Measurements from ENCODE around the gene GULP1.
"Not testable (repeated sequence)": the region's sequence is repeated elsewhere in the genome, so short reads cannot be mapped to it uniquely, and the experiment has no call there.

The GULP1 gene

DNA sequence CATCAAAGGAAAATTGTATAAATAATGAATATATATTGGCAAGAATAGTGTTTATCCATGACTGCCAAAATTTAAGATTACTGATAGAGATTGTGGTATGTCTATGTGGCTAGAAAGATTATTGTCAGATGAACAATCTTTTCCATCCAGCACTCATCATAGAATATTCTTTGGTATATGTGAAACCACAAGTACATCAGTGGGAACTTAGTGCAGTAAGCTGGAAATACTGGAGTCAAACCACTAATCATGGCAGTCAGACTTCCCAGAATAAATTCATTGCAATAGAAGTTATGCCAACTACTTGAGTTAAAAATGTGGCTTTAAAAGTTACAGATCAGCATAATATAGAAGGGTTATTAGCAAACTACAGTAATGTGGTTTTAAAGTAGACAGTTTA, 310.3 kb downstream of the GULP1 start:
- no peak for DNase-seq (ENCODE audit: low read depth)

DNA sequence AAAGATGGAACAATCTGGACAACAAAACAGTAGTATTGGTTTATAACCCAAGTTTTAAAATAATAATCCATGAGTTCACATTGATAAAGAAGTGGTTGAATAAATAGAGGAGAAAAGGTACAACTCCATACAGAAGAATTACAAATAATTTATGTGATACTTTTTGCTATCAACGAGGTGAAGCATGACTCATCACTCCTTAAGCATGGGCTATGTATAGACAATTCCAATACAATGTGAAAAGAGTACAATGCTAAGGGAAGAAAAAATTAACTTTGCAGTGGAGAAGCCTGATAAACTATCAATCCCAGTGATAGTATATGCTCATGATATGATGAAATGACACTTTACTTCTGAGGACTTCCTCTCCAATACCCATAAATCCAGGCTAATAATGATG, 312.9 kb downstream of the GULP1 start:
- no peak for DNase-seq (ENCODE audit: low read depth)

DNA sequence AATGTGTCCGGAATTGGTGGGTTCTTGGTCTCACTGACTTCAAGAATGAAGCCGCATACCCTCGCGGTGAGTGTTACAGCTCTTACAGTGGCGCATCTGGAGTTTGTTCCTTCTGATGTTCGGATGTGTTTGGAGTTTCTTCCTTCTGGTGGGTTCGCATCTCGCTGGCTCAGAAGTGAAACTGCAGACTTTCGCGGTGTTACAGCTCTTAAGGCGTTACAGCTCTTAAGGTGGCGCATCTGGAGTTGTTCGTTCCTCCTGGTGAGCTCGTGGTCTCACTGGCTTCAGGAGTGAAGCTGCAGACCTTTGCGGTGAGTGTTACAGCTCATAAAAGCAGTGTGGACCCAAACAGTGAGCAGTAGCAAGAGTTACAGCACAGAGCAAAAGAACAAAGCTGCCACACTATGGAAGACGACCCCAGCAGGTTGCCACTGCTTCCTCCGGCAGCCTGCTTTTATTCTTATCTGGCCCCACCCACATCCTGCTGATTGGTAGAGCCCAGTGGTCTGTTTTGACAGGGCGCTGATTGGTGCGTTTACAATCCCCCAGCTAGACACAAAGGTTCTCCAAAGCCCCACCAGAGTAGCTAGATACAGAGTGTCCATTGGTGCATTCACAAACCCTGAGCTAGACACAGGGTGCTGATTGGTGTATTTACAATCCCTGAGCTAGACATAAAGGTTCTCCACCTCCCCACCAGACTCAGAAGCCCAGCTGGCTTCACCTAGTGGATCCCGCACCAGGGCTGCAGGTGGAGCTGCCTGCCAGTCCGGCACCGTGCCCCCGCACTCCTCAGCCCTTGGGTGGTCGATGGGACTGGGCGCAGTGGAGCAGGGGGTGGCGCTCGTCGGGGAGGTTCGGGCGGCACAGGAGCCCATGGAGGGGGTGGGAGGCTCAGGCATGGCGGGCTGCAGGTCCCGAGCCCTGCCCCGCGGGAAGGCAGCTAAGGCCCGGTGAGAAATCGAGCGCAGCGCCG, 314.2 kb downstream of the GULP1 start:
- not testable (repeated sequence) for DNase-seq (ENCODE audit: low read depth)

DNA sequence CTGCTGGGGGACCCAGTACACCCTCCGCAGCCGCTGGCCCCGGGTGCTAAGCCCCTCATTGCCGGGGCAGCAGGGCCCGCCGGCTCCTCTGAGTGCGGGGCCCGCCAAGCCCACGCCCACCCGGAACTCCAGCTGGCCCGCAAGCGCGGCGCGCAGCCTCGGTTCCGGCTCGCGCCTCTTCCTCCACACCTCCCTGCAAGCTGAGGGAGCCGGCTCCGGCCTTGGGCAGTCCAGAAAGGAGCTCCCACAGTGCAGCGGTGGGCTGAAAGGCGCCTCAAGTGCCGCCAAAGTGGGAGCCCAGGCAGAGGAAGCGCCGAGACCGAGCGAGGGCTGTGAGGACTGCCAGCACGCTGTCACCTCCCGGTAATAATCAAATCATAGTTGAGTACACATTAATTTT, 314.9 kb downstream of the GULP1 start:
- not testable (repeated sequence) for DNase-seq (ENCODE audit: low read depth)

DNA sequence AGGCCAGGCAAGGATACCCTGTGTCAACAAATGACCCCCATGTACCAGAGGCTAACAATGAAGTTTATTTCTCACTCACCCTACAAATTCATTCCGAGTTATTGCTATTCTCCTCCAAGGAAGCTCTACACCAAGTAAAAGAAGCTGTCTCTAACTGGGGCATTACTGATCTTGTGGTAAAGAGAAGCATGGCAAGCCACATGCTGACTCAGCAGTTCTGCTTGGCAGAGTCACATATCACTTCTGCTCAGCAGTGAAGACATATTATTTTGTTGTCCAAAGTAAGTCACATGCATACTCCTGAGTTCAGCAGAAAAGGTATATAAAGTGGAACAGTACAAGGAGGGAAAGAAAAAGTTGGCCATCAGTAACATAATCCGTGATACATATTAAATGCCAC, 315.8 kb downstream of the GULP1 start:
- DNase-seq (ENCODE audit: low read depth): no peak

DNA sequence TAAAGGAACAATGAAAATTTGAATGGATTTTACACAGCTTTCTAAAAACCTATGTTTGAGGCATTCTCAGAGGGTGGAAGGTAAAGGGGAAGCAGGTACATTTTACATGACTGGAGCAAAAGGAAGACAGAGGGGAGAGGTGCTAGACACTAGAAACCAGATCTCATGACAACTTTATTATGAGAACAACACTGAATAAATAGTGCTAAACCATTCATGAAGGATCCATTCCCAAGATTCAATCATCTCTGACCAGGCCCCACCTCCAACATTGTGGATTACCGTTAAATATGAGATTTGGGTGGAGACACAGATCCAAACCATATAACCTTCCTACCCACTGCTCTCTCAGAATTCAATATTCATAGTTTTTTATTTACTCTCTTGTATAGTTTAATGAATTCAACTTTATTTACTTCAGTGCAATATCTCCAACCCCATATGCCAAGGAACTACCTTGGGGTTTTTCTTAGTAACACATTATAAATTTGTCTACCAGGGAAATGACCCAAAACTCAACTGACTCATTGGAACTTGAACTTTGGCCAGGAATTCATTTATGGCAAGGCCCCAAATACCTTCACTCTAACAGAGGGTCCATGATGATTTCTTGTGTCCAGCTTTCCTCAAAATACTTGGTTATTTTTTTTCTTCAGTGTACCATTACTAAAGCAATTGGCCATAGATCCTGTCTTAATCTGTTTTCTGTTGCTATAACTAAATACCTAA, 317.8 kb downstream of the GULP1 start:
- DNase-seq (ENCODE audit: low read depth): no peak

DNA sequence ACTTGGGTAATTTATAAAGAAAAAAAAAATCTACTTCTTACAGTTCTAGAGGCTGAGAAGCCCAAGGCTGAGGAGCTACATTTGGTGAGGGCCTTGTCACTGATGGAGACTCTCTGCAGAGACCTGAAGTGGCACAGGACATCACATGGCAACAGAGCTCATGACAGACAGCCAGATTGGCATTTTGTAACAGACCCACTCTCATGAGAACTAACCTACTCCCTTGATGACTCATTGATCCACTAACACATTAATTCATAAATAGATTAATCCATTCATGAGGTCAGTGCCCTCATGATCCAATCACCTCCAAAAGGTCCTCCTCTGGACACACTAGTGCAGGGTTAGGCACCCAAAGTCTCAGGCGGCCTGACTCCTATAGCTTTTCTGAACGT, 318.4 kb downstream of the GULP1 start:
- DNase-seq (ENCODE audit: low read depth): no peak

DNA sequence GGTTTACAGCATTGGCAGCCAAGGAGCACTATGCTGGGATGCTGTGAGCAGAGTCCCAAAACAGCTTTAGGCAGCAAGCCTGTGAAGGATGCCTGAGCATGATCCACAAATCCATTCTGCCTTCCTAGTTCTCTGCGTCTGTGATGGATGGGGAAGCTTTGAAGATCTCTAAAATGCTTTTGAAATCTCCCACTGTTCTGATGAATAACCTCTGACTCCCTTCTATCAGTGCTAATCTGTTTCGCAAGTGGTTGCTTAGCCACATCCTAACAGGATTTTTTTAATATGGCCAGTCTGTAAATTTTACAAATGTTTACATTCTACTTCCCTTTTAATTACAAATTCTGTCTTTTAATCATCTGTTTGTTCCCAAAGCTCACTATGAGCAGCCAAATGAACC, 319.2 kb downstream of the GULP1 start:
- no peak for DNase-seq (ENCODE audit: low read depth)

DNA sequence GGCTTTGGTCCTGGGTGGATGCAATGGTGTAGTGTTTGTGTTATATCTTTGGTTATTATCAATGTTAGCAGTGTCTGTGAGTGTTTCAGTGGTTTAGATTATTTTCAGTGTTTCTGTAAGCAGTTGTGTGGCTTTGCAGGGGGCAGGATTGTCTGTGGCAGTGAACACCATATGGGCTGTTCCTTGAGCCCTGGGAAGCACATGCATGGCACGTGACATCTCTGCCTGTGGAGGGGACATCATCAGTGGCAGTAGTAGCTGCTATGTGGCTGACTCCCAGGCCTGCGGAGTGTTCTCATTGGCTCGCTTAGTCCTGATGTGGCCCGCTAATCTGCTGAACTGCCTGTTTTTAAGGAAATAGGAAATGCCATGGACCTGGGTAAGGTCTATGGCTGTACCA, 327.5 kb downstream of the GULP1 start:
- DNase-seq (ENCODE audit: low read depth): no peak

DNA sequence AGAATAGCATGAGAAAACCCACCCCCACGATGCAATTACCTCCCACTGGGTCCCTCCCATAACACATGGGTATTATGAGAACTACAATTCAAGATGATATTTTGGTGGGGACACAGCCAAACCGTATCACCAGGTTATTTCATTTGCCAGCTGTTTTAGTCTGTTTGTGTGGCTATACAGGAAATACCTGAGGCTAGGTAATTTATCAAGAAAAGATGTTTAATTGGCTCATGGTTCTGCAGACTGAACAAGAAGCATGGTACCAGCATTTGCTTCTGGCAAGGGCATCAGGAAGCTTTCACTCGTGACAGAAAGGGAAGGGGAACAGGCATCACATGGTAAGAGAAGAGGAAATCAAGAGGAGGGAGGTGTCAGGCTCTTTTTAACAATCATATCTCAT, 329.2 kb downstream of the GULP1 start:
- DNase-seq (ENCODE audit: low read depth): no peak

DNA sequence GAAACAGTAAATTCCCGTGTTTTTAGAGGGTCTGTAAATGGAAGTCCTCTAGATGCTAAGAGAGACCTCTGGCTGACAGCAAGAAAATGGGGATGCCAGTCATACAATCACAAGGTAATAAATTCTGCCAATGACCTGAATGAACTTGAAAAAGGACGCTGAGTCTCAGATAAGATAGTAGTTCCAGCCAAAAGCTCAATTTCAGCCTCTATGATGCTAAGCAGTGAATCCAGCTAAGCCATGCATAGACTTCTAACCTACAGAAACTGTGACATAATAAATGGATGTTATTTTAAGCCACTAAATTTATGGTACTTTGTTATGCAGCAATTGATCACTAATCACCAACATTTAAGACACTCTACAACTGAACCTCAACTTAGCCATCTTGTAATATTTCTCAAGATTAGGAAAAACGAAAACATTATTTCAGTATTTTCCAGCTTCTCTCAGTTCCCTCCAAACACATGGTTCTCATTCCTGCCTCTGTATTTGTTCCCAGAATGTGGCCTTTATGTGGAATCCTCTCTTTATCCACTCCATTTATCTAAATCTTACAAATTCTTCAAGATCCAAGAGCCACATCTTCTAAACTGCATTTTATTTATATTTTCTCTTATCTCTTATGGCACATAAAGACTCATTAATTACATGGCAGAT, 331.1 kb downstream of the GULP1 start:
- no peak for DNase-seq (ENCODE audit: low read depth)

DNA sequence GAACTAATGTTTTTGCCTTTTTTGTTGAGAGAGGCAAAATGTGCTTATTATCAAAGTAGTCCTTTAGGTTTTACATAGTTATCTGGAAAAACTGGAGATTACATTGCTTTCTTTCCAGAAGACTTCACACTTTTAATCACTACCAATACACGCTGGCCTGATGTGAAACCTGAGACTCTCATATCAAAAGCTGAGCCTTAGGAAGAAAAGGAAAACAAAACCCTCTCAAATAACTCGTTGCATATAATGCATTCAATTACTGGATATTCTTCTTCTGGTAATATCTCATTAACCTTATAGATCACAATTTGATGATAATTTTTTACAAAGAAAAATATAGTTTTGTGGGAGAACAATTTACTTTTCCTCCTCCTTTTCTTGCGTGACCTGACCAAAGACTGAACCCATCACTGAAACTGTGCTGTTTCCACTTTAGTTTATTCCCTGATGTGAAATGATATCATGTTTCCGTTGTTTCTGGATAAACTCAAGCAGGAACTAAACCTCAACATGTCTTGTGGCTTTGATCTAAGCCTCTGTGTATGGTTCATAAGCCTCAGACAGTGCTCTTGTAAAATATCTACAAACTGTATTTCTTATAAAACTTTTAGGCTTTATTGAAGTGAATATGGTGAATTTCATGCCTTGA, 332.4 kb downstream of the GULP1 start:
- DNase-seq (ENCODE audit: low read depth): no peak

DNA sequence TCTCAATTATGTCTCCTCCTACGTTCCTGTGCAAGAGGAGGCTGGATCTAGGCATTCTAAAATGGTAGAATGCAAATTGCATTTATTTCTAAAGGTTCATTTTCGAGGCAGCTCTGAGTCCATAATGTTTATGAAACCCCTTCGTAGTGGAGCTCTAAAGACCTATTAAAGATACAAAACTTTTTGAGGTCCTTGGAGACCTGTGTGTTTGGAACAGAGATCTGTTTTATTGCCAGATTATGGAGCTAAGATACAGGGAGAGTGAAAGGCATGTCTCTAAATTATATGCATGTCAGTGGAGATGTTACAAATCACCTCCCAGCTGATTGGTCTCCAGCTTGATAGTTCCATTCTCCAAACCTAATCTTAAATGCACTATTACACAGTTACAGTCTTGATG, 335.8 kb downstream of the GULP1 start:
- DNase-seq (ENCODE audit: low read depth): no peak

DNA sequence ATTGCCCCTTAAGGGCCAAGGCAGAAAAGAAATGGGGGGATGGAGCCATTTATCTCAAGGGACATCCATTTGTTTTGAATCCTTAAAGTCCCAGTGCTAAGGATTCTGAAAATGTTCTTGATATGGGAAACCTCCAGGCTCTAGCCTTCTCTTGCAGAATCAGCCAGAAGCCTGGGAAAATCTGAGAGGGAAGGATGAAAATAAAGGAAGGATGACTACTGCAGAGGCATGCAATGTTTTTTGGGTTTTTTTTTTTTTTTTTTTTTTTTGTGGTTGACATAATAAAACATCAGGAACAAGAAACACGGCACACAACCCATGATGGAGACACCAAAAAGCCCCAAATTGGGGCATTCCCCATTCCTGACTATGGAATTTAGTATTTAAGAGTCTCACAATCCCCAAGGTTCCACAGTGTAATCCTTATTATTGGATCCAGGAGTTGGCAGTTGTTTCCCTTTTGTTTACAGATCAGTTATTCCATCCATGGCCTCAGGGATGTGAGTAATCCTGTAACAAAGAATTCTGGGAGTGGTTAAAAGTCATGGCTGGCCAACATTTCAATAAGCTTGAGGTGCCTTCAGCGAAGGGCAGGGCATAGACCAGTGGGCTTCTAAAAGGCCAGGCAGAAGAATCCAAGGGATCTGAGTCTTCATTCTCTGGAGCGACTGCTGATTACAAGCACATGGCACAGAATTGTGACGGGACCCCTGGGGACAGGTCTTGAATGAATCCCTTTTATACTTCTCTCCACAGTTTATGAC, 337.5 kb downstream of the GULP1 start:
- DNase-seq (ENCODE audit: low read depth): no peak

DNA sequence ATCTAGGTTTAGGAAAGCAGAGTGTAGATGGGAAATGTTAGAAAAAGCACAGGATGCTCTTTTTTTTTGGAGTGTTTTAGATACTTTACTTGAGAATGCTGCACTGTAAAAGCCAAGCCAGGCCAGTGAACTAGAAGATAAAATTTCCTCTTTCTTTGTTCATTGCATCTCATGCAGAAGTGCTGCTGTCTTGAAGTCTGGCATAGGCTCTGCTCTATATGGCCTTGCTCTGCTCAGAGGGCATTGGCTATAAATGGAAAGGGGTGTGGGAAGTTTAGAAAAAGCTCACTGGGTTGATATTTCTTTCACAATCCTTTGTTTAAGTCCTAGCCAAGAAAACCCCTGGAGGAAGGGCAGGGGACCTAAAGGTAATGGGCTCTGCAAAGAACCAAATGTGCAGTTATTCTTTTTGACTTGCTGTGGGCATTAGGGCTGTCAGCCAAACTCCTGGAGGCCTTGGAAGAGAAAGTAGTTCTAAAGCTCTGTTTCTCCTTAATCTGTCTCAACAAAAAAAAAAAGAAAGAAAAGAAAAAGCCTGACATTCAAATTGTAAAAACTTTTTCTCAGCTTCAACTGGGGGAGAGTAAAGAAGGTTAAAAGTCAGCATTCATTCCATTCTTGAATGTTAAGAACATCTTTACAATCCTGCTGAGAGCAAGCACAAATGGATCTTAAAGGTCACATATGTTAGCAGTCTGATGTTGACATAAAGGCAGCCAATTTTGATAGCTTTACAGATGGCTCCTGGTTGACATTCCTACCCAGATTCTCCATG, 338.3 kb downstream of the GULP1 start:
- DNase-seq (ENCODE audit: low read depth): no peak

DNA sequence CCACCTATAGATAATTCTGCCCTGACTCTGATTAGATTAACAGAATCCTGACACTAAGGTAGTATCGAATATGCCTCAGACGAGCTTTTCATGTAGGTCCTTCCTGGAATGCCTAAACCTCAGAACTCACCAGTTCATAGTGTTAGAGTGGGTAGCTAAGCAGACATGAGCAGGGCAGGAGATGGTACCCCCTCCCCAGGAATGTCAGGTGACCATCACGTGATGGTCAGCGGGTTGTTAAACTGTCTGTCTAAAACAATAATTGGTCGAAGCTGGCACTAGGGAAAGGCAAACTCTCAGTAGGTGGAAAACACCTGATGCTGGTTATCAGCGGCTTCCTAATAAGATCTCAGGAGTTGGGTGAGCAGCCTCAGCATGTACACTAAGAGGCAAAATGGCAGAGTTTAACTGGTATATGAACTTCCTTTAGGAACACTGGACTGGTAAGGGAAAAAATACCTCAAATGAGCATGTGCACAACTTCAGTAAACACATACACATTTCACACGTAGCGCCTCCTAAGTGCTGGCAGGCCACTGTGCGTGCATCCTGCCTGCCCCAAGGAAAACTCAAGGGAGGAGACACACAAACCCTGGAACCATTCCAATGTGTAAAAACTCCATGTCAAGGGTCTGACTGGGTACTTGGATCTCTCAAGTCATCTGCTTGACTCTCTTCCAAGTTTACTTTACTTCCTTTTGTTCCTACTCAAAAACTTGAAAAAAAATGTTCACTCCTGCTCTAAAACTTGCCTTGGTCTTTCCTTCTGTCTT, 339.5 kb downstream of the GULP1 start:
- DNase-seq (ENCODE audit: low read depth): no peak

DNA sequence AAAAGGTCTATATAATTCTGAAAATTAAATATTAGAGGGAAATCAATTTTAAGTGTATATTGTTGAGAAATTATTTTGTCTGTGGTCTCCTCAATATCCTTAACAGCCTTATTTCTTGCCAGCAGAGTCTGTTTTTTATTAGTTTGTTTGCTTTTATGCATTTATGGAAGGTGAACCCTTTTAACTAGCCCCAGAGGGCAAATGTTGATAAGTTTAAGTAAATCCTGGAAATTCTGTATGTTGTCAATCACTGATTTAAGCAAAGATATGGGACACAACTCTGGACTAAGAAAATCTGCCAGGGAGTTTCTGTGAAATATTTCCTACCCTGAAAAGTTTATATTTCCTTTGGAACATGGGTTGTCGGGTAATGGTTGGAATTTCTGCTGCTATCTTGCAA, 343.0 kb downstream of the GULP1 start:
- no peak for DNase-seq (ENCODE audit: low read depth)
